ENCODE results near the gene RAP1GAP2.

DNA sequence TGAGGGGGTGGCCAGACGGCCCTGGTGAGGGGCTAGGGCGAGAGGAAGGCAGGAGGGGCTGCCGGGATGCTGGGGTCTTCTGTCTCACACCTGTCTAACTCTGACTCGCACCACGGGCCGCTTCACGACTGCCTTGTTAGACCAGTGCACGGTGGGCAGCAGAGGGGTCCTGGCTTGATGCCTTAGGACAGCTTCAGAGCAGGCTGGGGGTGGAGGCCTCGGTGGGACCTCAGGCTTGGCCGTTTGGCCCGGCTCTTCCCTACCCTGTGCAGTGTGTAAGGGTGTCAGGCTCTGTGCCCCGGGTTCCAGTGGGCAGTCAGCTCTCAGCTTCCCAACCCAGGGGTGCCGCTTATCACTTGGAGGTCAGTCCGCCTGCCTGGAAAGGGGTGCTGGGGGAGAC, 166.5 kb downstream of the RAP1GAP2 start:
- TF ChIP-seq, protein P1, sequence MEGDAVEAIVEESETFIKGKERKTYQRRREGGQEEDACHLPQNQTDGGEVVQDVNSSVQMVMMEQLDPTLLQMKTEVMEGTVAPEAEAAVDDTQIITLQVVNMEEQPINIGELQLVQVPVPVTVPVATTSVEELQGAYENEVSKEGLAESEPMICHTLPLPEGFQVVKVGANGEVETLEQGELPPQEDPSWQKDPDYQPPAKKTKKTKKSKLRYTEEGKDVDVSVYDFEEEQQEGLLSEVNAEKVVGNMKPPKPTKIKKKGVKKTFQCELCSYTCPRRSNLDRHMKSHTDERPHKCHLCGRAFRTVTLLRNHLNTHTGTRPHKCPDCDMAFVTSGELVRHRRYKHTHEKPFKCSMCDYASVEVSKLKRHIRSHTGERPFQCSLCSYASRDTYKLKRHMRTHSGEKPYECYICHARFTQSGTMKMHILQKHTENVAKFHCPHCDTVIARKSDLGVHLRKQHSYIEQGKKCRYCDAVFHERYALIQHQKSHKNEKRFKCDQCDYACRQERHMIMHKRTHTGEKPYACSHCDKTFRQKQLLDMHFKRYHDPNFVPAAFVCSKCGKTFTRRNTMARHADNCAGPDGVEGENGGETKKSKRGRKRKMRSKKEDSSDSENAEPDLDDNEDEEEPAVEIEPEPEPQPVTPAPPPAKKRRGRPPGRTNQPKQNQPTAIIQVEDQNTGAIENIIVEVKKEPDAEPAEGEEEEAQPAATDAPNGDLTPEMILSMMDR (IDR thresholded peaks at IDR 0.05; ENCODE audit: low read depth, low read length, poor library complexity, severe bottlenecking), result no peak
- TF ChIP-seq EZH2phosphoT487 (IDR thresholded peaks at IDR 0.05; ENCODE audit: borderline replicate concordance, low read length), result no peak

Measured in DOHH2 (cell line).